GM12878 (cell line): ENCODE results near the gene PDCD1LG2. TPM values are rescaled to one million over a fixed set of nuclear protein-coding genes. Genes with fewer than 3 reads are reported as not detected.

Experiments
- ATF3 ChIP-seq: IDR thresholded peaks from 2 replicates; pipeline ENCODE4 v1.6.1; 2011; ENCODE audit warnings: low read depth, mild to moderate bottlenecking, low read length, moderate library complexity, borderline replicate concordance; ENCODE audit errors: extremely low read depth
- ATF7 ChIP-seq: fragments of 450-650 bp; IDR thresholded peaks from 2 replicates; pipeline ENCODE4 v1.6.1; 2016; ENCODE audit warnings: low read depth, mild to moderate bottlenecking
- BCL3 ChIP-seq: IDR thresholded peaks from 2 replicates; pipeline ENCODE4 v1.6.1; 2011; ENCODE audit warnings: borderline replicate concordance, low read depth, mild to moderate bottlenecking, moderate library complexity, low read length; ENCODE audit not compliant: insufficient read depth, poor library complexity, severe bottlenecking
- CTCF ChIP-seq, 3 experiments: IDR thresholded peaks in 2 of 3; conservative IDR thresholded peaks in 1 of 3; 2 replicates each; pipeline ENCODE4 v1.5.1; 2011; ENCODE audit warnings: low read depth in 3 of 3, low read length in 3 of 3, mild to moderate bottlenecking in 3 of 3, control low read depth in 2 of 3, moderate library complexity in 2 of 3, inconsistent platforms in 1 of 3, mixed read lengths in 1 of 3; ENCODE audit not compliant: control insufficient read depth in 2 of 3, insufficient read depth in 1 of 3; ENCODE audit errors: extremely low read depth in 1 of 3
- DPF2 ChIP-seq: fragments of 450-650 bp; IDR thresholded peaks from 2 replicates; pipeline ENCODE4 v1.6.1; 2017; ENCODE audit warnings: mild to moderate bottlenecking
- EED ChIP-seq: sonication (generic); IDR thresholded peaks from 2 replicates; pipeline ENCODE4 v1.6.1; 2016; ENCODE audit warnings: antibody characterized with exemption, low read depth
- IKZF1 ChIP-seq: fragments of 450-650 bp; conservative IDR thresholded peaks from 2 replicates; pipeline ENCODE4 v1.6.1; 2017; ENCODE audit warnings: antibody characterized with exemption, mild to moderate bottlenecking
- IRF5 ChIP-seq: fragments of 450-650 bp; IDR thresholded peaks from 2 replicates; pipeline ENCODE4 v1.6.1; 2017; ENCODE audit warnings: borderline replicate concordance
- MEF2A ChIP-seq: IDR thresholded peaks from 2 replicates; pipeline ENCODE4 v1.6.1; 2011; ENCODE audit warnings: low read depth, mild to moderate bottlenecking, low read length, moderate library complexity; ENCODE audit not compliant: insufficient read depth
- NFIC ChIP-seq: IDR thresholded peaks from 2 replicates; pipeline ENCODE4 v1.6.1; 2012; ENCODE audit warnings: low read depth, mild to moderate bottlenecking, inconsistent platforms, low read length, moderate library complexity
- PBX3 ChIP-seq: IDR thresholded peaks from 2 replicates; pipeline ENCODE4 v1.6.1; 2011; ENCODE audit warnings: mild to moderate bottlenecking, low read depth, low read length, moderate library complexity; ENCODE audit not compliant: insufficient replicate concordance
- PML ChIP-seq: IDR thresholded peaks from 2 replicates; pipeline ENCODE4 v1.6.1; 2012; ENCODE audit warnings: low read length, inconsistent platforms
- POLR2A ChIP-seq: IDR thresholded peaks from 2 replicates; pipeline ENCODE4 v1.6.1; 2011; ENCODE audit warnings: low read depth, mild to moderate bottlenecking, low read length
- RELA ChIP-seq: fragments of 450-650 bp; IDR thresholded peaks from 2 replicates; pipeline ENCODE4 v1.8.0; 2014; ENCODE audit warnings: borderline replicate concordance; ENCODE audit not compliant: partially characterized antibody
- SPI1 ChIP-seq: IDR thresholded peaks from 2 replicates; pipeline ENCODE4 v1.6.1; 2011; ENCODE audit warnings: low read depth, mild to moderate bottlenecking, low read length, moderate library complexity, borderline replicate concordance; ENCODE audit not compliant: insufficient read depth
- TCF3 ChIP-seq: IDR thresholded peaks from 2 replicates; pipeline ENCODE4 v1.6.1; 2012; ENCODE audit warnings: low read depth, mild to moderate bottlenecking, low read length, borderline replicate concordance; ENCODE audit not compliant: insufficient read depth
- TCF7 ChIP-seq: IDR thresholded peaks from 2 replicates; pipeline ENCODE4 v1.6.1; 2014; ENCODE audit warnings: antibody characterized with exemption, borderline replicate concordance
- USF2 ChIP-seq: IDR thresholded peaks from 2 replicates; pipeline ENCODE4 v1.6.1; 2011; ENCODE audit warnings: low read depth, low read length, improper control_type of control experiment, borderline replicate concordance
- YY1 ChIP-seq: IDR thresholded peaks from 2 replicates; pipeline ENCODE4 v1.6.1; 2011; ENCODE audit warnings: low read depth, mild to moderate bottlenecking, low read length
- ZBTB33 ChIP-seq: fragments of 450-650 bp; IDR thresholded peaks from 2 replicates; pipeline ENCODE4 v1.6.1; 2017; ENCODE audit warnings: mild to moderate bottlenecking
- ZNF274 ChIP-seq: IDR thresholded peaks from one replicate; pipeline ENCODE4 v1.8.0; 2011; ENCODE audit not compliant: insufficient read length, insufficient read depth
- polyA plus RNA-seq, 11 experiments: library from polyadenylated mRNA; depleted of rRNA in 4 of 11; unstranded in 6 of 11; stranded (reverse) in 5 of 11; fragments of >200 nt; fragmentation: Nextera tagmentation in 4 of 11; fragmentation: Illumina TruSeq in 1 of 11; extraction: Ambion mirVana in 4 of 11; extraction: Trizol in 1 of 11; gene quantifications; 1 replicate in 1 of 11; 2 replicates in 10 of 11; pipeline versions ENCODE4 v1.2.1 to v1.2.3, GENCODE V29; 2011 to 2016; ENCODE audit warnings: inconsistent platforms in 2 of 11, missing spikeins in 2 of 11, low read depth in 1 of 11
- total RNA-seq, 4 experiments: library from RNA; depleted of rRNA in 3 of 4; stranded (reverse); fragments of >200 nt in 3 of 4; fragmentation: Illumina TruSeq in 1 of 4; extraction: Trizol in 1 of 4; gene quantifications; 2 replicates each; pipeline versions ENCODE4 v1.2.1 to v1.2.3, GENCODE V29; 2013 to 2021

The PDCD1LG2 gene
- total and polyA plus RNA-seq, 10 of the 15 experiments (the other 5 are each of a cell fraction or from before 2014, with no cell fraction given), result 1.5 to 37.3 (median 3.0) TPM

GRCh38 chr9:5587024-5587423 is 76.7 kb downstream of the PDCD1LG2 start (continued):
- peak; percentile 54 for TF ChIP-seq PBX3
- TF ChIP-seq CTCF (IDR thresholded peaks at IDR 0.05 in 2 of 3, conservative IDR thresholded peaks at IDR 0.05 in 1 of 3; ENCODE audit: control insufficient read depth in 2 of 3, extremely low read depth in 1 of 3, insufficient read depth in 1 of 3, low read depth in 3 of 3, low read length in 3 of 3), result no peak
- no peak for TF ChIP-seq USF2
- TF ChIP-seq NFIC, result 0 out of 2 replicates have a peak, but pooled peaks have one; percentile 12
- 0 out of 2 replicates have a peak, but pooled peaks have one; percentile 29 for TF ChIP-seq EED
- no peak for TF ChIP-seq POLR2A
- TF ChIP-seq TCF3, result 0 out of 2 replicates have a peak, but pooled peaks have one; percentile 53
- no peak for TF ChIP-seq RELA
- no peak for TF ChIP-seq IRF5
- no peak for TF ChIP-seq ZBTB33
- TF ChIP-seq TCF7, result no peak
- TF ChIP-seq YY1, result 0 out of 2 replicates have a peak, but pooled peaks have one; percentile 8
- TF ChIP-seq ZNF274, result no peak
- no peak for TF ChIP-seq BCL3
- no peak for TF ChIP-seq SPI1
- no peak for TF ChIP-seq ATF3
- TF ChIP-seq PML, result no peak
- no peak for TF ChIP-seq ATF7
- TF ChIP-seq MEF2A, result no peak
- TF ChIP-seq IKZF1, result 0 out of 2 replicates have a peak, but pooled peaks have one; percentile 9
- TF ChIP-seq DPF2, result no peak
